Left lung (tissue), 10 donors: ENCODE results near the gene HMGCS2. TPM values are rescaled to one million over a fixed set of nuclear protein-coding genes. Genes with fewer than 3 reads are reported as not detected.

Source experiments
- ATAC-seq: fragments of 200-7000 bp; cut with Tn5 transposase; one replicate; pipeline ENCODE4 v1.9.1; 2020; ENCODE audit warnings: moderate library complexity
- DNase-seq, 4 donors: peaks; one replicate each; pipeline ENCODE4 v3.0.0-alpha.2; 2013 to 2020
- H3K27ac ChIP-seq, 2 donors: fragments of 200-600 bp; sonication (generic) in 1 of 2; one replicate each; pipeline versions ENCODE4 v1.5.0 to v1.8.0; 2020 to 2021
- H3K27me3 ChIP-seq, 2 donors: fragments of 200-600 bp; sonication (generic) in 1 of 2; one replicate each; pipeline versions ENCODE4 v1.5.0 to v1.8.0; 2020 to 2021
- H3K36me3 ChIP-seq, 2 donors: fragments of 200-600 bp; sonication (generic) in 1 of 2; one replicate each; pipeline versions ENCODE4 v1.5.0 to v1.8.0; 2020 to 2021
- H3K4me1 ChIP-seq, 2 donors: fragments of 200-600 bp; one replicate each; pipeline ENCODE4 v1.8.0; 2021
- H3K4me3 ChIP-seq, 2 donors: fragments of 200-600 bp; sonication (generic) in 1 of 2; one replicate each; pipeline versions ENCODE4 v1.5.0 to v1.8.0; 2020 to 2021; ENCODE audit warnings: mild to moderate bottlenecking in 1 of 2
- H3K9me3 ChIP-seq, 2 donors: fragments of 200-600 bp; sonication (generic) in 1 of 2; one replicate each; pipeline versions ENCODE4 v1.5.0 to v1.8.0; 2020 to 2021
- intact Hi-C, 2 donors: fragments of 100-400 bp; cut with DNase I; formaldehyde crosslinking; loops; one replicate each; pipeline versions ENCODE4 v1.11.2 to v1.14.2; 2022
- polyA plus RNA-seq, 6 donors: library from polyadenylated mRNA; unstranded; fragments of 120-200 nt; gene quantifications; one replicate each; pipeline ENCODE4 v1.2.1, GENCODE V29; 2013; ENCODE audit not compliant: insufficient read length in 6 of 6
- total RNA-seq, 2 donors: library from RNA; stranded (reverse); fragmentation: NEBNext Ultra II Directional; extraction: Animal tissue kit (Norgen Biotek cat#: 25700); gene quantifications; one replicate each; pipeline ENCODE4 v1.2.1, GENCODE V29; 2021
- TF ChIP-seq, protein P1 (sequence below), 2 donors: fragments of 200-600 bp; sonication (generic) in 1 of 2; IDR thresholded peaks; one replicate each; pipeline versions ENCODE4 v1.5.0 to v1.8.0; 2021; ENCODE audit warnings: antibody characterized with exemption in 2 of 2
- donor health status: DM: no; HTN: yes; CAD: no.
- donor health status: DM: no; HTN: no; CAD: no.

The HMGCS2 gene
- total and polyA plus RNA-seq, 8 donors, result 0.26 to 1.2 (median 0.58) TPM; not detected in 1

DNA sequence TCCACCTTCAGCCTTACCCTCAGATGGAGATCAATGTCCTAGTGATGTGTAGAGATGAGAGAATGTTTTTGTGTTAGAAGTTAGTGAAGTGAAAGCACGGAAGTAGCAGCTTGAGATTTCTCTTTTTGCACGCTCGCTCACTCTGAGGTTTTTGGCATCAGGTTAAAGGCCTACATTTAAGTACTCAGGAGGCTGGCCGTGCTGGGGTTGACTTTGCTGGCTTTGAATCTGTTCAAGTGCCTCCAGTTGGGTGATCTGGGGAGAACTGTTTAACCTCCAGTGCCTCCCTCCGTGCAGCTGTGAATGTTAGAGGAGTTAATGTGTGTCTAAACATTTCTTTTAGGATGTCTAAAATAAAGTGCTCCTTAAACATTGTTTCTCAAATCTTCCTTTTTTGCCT lies 43.1 kb downstream of the HMGCS2 start:
- H3K27ac ChIP-seq, result no peak overlapping the region
- no peak overlapping the region for H3K4me3 ChIP-seq
- TF ChIP-seq, protein P1, sequence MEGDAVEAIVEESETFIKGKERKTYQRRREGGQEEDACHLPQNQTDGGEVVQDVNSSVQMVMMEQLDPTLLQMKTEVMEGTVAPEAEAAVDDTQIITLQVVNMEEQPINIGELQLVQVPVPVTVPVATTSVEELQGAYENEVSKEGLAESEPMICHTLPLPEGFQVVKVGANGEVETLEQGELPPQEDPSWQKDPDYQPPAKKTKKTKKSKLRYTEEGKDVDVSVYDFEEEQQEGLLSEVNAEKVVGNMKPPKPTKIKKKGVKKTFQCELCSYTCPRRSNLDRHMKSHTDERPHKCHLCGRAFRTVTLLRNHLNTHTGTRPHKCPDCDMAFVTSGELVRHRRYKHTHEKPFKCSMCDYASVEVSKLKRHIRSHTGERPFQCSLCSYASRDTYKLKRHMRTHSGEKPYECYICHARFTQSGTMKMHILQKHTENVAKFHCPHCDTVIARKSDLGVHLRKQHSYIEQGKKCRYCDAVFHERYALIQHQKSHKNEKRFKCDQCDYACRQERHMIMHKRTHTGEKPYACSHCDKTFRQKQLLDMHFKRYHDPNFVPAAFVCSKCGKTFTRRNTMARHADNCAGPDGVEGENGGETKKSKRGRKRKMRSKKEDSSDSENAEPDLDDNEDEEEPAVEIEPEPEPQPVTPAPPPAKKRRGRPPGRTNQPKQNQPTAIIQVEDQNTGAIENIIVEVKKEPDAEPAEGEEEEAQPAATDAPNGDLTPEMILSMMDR (IDR thresholded peaks at IDR 0.05), result no peak
- ATAC-seq (no peak), DNase-seq (no peak)
- H3K9me3 ChIP-seq, result no peaks in the 10 kb centered on the region
- H3K4me1 ChIP-seq, result no peaks in the 10 kb centered on the region
- H3K36me3 ChIP-seq, result peaks cover 0 to 43% of the 10 kb centered on the region in 2 donors
- no peaks in the 10 kb centered on the region for H3K27me3 ChIP-seq
- intact Hi-C loops, result no loop called here

DNA sequence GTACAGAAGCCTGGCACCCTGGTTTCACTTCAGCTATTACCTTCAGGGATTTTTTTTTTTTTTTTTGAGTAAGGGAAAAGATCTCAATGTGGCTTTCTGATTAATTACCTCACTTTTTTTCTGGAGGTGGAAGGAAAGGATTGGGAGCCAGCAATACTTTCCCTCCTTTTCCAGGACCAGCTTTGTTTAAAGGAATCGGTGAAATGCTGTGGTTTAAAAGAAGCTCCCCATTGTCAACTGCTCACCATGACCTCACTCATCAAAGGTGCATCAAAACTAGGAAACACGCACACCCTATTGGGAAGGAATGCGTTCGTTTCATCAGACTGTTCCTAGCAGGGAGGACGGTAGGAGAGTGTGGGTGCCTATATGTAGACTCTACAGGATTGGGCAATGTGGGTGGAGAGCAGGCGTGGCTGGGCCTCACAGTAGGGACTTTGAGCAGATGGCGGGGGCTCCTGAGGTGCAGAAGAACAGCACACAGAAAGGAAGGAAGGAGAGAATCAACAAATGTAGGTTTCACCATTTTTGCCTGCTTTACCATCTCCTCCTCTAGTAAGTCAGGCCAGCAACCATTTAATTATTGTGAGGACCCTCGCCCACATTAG lies 44.0 kb downstream of the HMGCS2 start:
- H3K9me3 ChIP-seq, result no peaks in the 10 kb centered on the region
- H3K4me3 ChIP-seq, result no peak overlapping the region
- no peaks in the 10 kb centered on the region for H3K4me1 ChIP-seq
- no peak overlapping the region for H3K27ac ChIP-seq
- DNase-seq (no peak), ATAC-seq (no peak)
- no peaks in the 10 kb centered on the region for H3K27me3 ChIP-seq
- TF ChIP-seq, protein P1 (IDR thresholded peaks at IDR 0.05), result no peak
- intact Hi-C loops, result no loop called here
- H3K36me3 ChIP-seq, result peaks cover 0 to 43% of the 10 kb centered on the region in 2 donors

DNA sequence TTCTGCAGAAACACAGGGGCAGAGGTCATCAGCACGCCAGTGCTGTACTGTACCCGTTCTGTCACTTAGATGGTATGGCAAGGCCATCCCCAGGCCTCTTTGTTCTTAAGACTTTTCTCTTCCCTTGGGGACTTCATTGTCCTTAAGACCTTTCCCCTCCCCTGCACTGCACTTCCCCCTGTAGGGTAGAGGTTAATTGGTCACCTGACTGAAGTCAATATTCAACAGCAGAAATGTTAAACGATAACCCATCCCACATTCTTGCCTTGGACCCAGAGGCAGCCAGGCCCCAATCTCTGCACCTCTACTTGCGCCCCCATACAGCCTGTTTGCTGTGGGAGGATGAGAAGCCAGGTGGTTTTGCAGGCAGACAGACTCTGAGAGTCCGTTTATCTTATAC lies 46.8 kb downstream of the HMGCS2 start:
- no peaks in the 10 kb centered on the region for H3K4me1 ChIP-seq
- no peaks in the 10 kb centered on the region for H3K27me3 ChIP-seq
- H3K9me3 ChIP-seq, result no peaks in the 10 kb centered on the region
- no peak overlapping the region for H3K27ac ChIP-seq
- TF ChIP-seq, protein P1 (IDR thresholded peaks at IDR 0.05), result no peak
- intact Hi-C loops, result no loop called here
- H3K36me3 ChIP-seq, result peaks cover 0 to 31% of the 10 kb centered on the region in 2 donors
- ATAC-seq (no peak), DNase-seq (no peak)
- no peak overlapping the region for H3K4me3 ChIP-seq

DNA sequence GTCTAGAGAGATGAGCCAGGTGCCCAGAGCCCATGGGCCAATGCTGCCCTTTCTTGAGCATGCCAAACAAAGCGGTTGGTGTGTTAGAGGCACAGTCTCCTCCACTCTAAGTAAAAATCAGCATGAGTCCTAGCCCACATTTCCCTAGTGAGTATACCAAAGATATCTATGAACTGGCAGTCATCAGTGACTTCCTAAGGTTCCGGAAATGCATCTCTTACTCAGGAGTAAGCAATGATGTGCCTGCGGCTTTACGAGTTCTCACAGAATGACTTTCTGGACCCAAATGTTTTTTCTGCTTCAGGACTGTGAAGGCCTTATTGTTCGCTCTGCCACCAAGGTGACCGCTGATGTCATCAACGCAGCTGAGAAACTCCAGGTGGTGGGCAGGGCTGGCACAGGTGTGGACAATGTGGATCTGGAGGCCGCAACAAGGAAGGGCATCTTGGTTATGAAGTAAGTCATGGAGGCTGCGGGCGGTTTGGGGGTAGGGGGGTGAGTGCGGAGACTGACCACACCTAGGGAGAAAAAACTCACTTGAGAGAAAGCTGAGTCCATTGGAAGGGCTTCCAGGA lies 47.8 kb downstream of the HMGCS2 start:
- intact Hi-C loops, result no loop called here
- DNase-seq (no peak), ATAC-seq (no peak)
- no peak overlapping the region for H3K4me3 ChIP-seq
- no peaks in the 10 kb centered on the region for H3K4me1 ChIP-seq
- H3K9me3 ChIP-seq, result no peaks in the 10 kb centered on the region
- TF ChIP-seq, protein P1 (IDR thresholded peaks at IDR 0.05), result no peak
- no peaks in the 10 kb centered on the region for H3K27me3 ChIP-seq
- H3K36me3 ChIP-seq, result peaks cover 0 to 25% of the 10 kb centered on the region in 2 donors
- no peak overlapping the region for H3K27ac ChIP-seq

DNA sequence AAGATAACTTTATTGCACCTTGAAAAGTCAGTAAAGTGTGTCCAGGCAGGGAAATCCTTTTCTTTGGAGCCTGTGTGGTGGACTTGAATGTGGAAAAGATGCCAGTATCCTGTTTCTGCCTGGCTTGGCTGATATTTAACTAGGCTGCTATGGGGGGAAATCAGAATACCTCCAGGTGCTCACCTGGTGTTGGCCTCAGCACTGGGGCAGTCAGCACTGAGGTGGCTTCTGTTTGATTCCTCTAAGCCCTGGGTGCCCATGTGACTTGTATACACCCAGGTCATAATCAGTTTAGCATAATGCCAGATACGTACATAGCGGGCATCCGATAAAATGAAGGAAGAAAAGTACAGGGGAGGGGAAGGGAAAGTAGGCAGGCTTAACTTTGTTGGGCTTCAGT lies 49.7 kb downstream of the HMGCS2 start:
- H3K27ac ChIP-seq, result no peak overlapping the region
- peaks cover 0 to 11% of the 10 kb centered on the region in 2 donors for H3K27me3 ChIP-seq
- H3K9me3 ChIP-seq, result no peaks in the 10 kb centered on the region
- no peak for DNase-seq
- no peaks in the 10 kb centered on the region for H3K4me1 ChIP-seq
- TF ChIP-seq, protein P1 (IDR thresholded peaks at IDR 0.05), result no peak
- no peak overlapping the region for H3K4me3 ChIP-seq
- H3K36me3 ChIP-seq, result peaks cover 0 to 18% of the 10 kb centered on the region in 2 donors
- intact Hi-C loops, result no loop called here
- no peak for ATAC-seq
